ACHN (cell line): ENCODE measurements around the gene PCNX1.
A peak's percentile ranks its signal among the peaks of the same experiment; 100 is the strongest.

ENCODE experiments used
- DNase-seq: peaks from one replicate; pipeline ENCODE4 v3.0.0-alpha.2; 2015
- in situ Hi-C: cut with HindIII; loops from 2 replicates; pipeline ENCODE4 v1.10.0; 2017; ENCODE audit warnings: low sequenced_read_pairs, low pct_ligation_motif_present, low pct_unique_long_range_greater_than_20kb

PCNX1 gene

DNA sequence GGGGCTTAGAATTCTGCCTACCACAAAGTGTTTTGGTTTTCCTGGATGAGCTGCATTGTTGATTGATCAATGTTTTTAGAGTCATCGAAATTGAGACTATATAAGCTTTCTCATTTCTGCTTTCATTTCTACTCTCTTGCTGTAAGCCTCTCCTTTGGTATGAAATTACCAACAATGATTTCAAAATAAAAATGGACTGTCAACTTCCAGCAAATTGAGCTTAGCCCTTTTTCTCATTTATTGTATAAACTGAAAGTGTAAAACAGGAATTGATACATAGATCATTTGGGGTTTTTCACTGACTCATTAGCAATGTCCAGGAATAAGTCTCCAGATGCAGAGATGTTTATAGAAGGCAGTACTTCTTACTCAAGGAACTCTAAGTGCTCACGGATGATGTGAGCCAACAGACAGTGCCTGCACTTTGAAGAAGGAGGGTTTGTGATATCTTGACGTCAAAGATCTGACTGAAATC is 20.0 kb upstream of the PCNX1 start:
- no peak for DNase-seq
- in situ Hi-C loops, result no loop called here

DNA sequence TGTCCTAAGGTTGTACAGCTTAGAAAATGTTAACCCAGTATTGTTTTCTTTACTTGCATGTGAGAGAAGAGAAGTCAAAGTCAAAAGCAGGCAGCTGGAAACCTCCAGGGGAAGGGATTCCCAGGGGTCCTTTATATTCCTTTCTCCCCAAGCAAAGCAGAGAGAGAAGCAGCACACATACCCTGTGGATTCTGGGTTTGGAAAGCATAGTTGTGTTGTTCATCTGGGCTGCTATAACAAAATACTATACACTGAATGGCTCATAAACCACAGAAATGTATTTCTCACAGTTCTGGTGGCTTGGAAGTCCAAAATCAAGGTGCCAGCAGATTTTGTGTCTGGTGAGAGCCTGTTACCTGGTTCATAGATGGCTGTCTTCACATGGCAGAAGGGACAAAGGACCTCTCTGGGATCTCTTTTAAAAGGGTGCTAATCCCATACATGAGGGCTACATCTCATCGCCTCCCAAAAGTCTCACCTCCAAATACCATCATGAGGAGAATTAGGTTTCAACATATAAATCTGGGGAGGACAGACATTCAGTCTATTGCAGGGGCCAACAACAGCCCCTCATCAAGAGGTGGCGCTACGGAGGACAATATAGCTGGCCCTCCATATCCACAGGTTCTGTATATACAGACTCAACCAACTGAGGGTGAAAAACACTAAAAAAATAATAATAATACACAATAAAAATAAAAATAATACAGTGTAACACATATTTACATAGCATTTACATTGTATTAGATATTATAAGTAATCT is 19.3 kb upstream of the PCNX1 start:
- no peak for DNase-seq
- in situ Hi-C loops, result no loop called here

DNA sequence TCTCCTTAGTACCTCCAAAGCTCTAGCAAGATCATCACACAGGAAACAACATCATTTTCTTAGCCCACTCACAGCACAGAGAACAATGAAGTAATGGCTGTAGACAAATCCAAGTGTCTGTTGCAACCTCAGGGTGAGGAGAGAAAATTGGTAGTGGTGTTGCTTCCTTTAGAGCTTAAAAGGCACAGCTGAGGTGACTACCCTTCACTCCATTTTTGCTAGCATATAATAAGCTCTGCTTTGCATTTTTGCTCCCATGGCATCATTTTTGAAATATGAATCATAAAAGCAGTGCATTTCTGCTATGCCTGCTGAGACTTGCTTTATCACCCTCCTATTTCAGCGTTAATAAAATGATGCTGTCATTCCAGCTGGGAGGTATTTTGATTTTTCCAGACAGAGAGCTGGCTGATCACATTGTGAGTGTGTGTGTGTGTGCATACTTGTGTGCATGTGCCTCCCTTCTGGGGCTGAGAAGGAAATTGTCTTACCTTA is 18.5 kb upstream of the PCNX1 start:
- no peak for DNase-seq
- in situ Hi-C loops, result no loop called here

DNA sequence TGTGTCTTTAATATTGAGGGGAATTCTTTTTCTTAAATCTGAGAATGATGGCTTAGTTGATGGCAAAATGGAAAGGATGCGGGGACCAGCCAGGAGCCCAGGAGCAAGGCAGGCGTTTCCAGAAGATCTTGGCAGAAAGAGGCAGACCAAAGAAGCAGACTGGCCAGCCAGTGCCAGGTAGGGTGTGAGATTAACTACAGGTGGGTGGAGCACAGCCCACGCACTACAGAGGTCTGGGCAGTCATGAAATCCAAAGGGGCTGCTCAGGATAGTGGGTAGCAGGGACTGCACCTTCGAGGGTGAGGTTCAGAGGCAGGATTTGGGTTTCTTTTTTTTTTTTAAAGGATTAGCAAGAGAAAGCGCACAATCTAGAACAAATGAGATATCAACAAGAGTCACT is 17.7 kb upstream of the PCNX1 start:
- in situ Hi-C loops, result no loop called here

DNA sequence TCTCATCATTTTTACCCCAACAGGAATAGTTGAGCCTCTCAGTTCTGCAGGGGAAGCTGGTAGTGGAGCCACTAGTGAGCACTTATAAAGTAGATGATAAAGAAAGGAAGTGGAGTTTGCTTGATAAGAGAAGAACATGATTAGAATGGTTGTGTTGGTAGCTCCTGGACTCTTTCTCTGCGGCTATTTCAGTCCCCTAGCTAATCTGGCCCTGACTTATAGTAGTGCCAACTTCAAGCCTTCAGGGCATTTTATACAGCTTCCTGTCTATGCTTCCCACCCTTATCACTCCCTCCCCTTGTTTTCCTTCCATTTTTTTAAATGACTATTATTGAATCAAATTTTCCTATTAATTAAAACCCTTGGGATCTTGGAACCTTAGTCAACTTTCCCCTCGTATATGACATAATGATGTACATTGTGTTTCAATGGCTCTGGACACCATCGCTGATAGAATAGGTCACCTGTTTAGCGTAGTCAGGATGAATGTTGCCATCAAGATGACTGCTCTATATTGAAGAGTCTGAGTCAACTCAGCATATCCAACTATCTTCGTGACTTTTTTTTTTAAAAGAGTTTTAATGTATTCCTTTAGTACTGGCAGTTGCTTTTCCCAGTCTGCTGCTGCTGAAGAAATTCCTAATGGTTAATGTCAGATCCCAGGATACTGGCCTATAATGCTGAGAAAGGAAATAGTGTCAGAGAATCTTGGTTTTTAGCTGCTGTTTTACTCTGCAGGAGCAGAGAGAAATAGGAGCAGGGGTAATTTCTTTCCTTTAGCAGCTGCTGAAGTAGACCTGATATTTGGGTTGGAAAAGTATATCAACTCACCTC is 16.2 kb upstream of the PCNX1 start:
- in situ Hi-C loops, result no loop called here
- no peak for DNase-seq

More for the DNA sequence above, 17.7 kb upstream of the PCNX1 start:
- DNase-seq, result no peak

DNA sequence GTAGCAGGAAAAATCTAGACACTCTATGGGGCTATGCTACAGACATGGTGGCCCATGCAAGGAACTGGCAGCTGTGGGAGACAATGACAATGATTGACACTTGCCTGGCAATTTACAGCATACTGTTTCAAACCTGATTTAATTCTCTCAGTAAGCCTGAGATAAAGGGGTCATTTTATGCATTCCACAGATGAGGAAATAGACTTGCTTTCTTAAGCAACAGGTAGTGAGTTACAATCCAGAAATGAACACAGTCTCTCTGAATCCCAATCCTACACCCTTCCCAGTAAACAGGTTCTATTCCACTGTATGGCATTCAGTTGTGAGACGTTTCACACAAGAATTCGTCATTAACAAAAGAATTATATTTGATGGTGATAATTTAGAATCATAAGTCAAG is 15.5 kb upstream of the PCNX1 start:
- in situ Hi-C loops, result no loop called here
- DNase-seq, result no peak

DNA sequence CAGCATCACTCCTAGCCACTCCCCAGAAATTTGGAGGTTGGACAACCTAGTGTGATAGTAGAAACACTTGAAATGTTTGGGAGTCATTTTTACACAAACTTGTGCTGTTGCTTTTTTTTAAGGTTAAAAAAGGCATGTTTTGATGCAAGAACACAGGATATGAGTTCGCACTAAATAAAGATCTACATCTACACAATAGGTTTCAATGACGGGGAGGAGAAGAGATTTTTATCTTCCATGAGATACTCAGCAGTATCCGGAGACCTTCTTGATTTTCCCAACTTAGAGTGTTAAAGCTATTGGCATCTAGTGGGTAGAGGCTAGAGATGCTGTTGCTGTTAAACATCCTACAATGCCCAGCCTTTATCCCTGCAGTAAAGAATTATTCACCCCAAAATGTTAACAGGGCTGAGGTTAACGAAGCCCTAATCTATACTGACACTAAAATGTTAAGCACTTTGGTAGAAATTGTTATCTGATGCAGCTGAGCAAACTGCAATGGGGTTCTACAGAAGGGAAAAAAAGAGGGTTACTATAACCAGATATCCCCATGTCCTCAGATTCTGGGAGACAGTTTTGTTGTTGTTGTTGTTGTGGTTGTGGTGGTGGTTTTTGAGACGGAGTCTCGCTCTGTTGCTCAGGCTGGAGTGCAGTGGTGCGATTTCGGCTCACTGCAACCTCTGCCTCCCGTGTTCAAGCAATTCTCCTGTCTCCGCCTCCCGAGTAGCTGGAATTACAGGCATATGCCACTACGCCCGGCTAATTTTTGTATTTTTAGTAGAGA is 14.0 kb upstream of the PCNX1 start:
- in situ Hi-C loops, result no loop called here
- DNase-seq, result no peak

DNA sequence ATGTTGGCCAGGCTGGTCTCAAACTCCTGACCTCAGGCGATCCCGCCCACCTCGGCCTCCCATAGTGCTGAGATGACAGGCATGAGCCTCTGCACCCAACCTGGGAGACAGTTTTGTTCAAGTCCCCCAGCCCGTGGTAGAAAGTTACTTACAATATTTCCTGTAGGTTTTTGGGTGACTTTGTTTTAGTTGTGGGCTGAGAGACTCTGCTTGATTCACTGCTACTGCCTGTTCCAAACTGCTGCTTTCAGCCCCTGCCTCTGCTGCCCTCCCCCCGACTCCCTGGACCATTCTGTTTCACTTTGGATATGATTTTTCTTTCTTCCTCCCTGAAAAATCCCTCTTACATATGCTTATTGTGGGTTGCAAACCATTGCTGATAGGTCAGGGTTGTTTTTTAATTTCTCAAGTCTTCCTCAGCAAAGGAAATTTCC is 13.4 kb upstream of the PCNX1 start:
- in situ Hi-C loops, result no loop called here
- no peak for DNase-seq

DNA sequence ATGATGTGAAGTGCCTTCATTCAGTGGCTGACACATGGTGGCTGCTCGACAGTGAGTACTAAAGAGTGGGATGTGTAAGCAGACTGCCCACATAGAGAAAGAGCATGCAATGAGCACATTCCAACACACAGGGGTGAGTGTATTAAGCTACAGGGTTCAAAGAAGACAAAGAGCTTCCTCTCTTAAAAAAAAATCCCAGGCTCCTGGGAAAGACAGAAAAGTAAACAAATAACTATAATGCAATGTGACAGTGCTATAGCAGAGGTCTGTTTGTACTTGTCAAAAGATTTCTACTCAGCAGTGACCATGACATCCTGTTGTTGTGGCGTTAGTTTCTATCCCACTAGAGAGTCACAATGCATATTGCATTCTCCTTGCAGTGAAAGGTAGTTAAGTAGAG is 12.4 kb upstream of the PCNX1 start:
- DNase-seq, result no peak
- in situ Hi-C loops, result no loop called here

DNA sequence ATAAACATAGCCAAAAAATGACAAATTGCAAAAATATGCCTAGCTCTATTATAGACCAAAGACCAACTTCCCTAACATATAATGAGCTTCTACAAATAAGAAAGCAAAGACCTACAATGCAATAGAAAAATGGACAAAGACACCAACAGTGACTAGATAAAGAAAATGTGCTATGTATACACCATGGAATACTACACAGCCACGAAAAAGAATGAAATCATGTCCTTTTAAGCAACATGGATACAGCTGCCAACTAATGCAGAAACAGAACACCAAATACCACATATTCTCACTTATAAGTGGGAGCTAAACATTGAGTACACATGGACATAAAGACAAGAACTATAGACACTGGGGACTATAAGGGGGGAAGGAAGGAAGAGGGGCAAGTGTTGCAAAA is 10.9 kb upstream of the PCNX1 start:
- no peak for DNase-seq
- in situ Hi-C loops, result no loop called here

DNA sequence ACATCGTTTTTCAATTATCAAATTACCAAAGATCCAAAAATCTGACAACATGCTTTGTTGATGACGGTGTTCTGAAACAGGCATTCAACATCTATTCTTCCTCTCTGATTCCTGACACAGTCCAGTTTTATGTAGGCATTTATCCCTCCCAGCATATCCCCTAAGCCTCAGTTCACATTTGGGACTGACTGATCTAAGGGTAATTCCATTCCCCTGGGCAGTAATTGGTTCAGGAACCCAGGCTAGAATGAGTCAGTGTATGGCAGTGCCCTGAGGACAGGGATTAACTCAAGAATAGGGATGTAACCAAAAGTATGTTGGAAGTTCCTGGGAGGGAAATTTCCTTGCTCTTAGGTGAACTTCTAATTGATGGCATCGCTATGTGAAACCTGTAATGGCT is 10.3 kb upstream of the PCNX1 start:
- DNase-seq, result no peak
- in situ Hi-C loops, result no loop called here

DNA sequence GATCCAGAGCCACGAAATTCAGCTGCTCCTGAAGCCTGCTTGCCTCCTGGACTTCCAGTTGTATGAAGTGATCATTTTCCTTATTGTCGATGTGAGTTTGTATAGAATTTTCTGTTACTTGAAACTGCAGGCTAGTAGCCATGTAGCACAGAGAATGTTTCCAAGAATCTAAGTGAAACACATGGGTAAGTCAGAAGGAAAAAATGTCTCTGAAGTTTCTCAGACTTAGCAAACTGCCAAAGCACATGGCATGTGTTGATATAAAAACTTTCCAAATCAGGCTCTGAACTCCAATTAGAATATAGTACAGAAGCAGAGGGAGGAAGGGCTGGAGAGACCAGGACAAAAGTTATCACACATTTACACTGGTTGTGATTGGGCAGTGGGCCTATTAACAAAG is 9.8 kb upstream of the PCNX1 start:
- in situ Hi-C loops, result no loop called here

DNA sequence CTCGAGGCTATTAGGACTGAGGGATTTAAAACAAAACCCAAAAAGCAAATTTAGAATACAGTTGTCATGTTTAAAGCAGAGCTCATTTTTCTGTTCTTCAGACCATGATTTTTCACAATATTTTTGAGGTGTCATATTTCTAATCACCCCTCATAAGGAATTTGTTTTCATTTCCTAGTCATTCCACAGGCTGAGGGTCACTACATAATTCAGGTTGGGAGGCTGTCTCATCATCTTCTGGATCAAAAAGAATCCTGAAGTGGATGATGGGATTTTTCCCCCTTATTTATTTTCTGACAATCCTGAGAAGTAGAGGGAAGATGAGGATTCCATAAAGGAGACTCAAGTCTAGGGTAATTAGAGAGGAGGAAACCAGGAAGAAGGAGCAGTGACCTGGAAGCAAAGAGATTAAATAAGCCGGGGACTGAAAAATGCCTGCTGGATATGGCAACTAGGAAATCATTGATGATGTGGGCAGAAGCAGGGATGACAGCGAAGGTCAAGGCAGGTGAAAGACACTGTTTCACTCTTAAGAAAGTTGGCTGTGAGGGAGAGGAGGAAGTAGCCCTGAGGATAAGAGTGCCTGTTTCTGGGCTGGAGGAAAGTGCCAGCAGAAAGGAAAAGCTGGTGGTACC is 9.0 kb upstream of the PCNX1 start:
- DNase-seq, result no peak
- in situ Hi-C loops, result no loop called here

More for the DNA sequence above, 9.8 kb upstream of the PCNX1 start:
- DNase-seq, result no peak

DNA sequence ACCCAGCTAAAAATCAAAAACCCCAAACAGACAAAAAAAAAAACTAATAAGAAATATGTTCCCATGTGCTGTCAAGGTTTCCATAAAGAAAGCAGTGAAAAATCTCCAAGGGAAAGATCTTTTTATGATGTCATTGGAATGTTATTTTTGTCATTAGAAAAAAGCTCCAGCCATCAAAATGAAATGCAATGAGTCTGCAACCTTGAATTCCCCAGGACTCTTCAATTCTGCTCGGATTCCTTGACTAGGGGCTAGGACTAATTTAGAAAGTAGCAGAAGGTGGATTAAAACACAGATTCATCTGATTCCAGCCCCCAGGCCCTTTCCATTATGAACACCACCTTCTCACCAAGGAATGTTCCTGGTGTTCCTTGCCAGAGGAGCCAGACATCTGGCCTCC is 6.0 kb upstream of the PCNX1 start:
- no peak for DNase-seq
- in situ Hi-C loops, result no loop called here

DNA sequence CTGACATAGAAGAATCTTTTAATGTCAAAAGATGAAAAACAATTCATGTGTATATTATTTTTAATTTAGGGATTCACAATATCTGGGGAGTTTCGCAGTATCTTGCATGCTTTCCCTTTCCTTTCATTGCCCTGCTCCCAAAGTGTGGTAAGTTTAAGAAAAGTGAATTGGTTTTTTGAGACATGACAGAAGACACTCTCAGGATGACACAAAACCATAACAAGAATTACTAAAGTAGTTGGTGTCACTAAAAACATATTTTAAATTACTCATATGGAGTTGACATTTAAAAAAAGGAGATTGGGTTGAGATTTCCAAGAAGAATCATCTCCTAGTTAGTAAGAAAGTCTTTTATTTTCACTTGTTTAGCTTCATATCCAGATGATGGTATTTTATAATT is 5.1 kb upstream of the PCNX1 start:
- in situ Hi-C loops, result no loop called here
- DNase-seq, result no peak

DNA sequence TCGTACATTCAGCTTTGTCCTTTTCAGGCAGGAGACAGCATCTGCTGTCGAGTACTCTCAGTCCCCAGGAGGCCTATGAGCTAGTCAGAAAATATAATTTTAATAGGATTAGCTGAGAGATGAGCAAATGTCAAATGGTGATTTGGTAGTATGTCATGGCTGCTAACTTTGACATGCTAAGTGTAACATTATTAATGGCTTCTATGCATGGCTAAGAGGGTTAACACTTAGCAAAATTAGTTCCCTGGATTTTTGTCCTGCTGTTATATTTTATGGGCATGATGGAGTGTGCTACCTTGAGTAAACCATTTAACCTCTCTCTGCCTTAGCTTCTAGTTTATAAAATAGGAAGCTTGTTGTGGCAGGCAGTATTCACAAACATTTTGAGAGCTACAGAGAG is 2.9 kb upstream of the PCNX1 start:
- in situ Hi-C loops, result no loop called here
- DNase-seq, result no peak

DNA sequence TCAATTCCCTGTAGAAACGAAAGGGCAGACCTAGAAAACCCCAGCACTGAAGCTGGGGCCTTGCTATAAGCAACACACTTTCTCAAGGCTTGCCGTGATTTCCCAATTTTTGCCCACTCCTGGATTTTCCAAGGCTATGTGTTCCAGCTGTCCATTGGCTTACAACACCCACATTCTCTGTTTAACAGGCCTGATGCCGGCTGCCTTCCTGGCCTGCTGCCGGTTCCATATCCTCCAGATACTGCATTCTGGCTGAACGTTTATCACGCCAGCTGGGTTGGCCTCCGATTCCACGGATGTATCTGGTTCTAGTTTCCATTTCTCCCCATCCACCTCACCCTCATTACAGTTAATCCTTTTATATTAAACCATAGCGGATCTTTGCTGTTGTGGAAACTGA is 2.0 kb upstream of the PCNX1 start:
- in situ Hi-C loops, result no loop called here

DNA sequence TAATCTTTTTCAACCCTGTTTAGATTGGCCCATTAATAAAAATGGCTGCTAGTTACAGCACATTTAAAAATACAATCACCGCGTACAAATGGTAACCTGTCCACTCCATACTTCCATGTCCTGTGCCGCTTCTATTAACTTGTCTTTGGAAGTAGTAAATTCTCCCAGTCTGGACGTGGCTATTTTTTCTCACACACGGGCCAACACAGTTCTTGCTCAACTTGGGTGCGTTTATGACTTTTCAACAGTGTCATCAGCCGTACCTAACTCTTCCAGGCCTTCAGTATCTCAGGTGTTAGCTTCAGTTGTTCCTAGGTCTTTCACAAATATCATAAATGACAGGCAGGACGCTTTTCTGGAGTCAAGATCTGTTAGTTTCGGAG is 475 bp upstream of the PCNX1 start:
- in situ Hi-C loops, result no loop called here
- DNase-seq, result peak; percentile 3

More for the DNA sequence above, 2.0 kb upstream of the PCNX1 start:
- DNase-seq, result no peak
